ENCODE results near the gene DCHS2. TPM values are rescaled to one million over a fixed set of nuclear protein-coding genes. Genes with fewer than 3 reads are reported as not detected.
A peak's percentile ranks its signal among the peaks of the same experiment; 100 is the strongest.

DCHS2 gene
- total and polyA plus RNA-seq, 8 donors: 0.12 to 3.5 (median 1.5) TPM

- intact Hi-C loops (cut with DNase I): no loop called here
- no peak for TF ChIP-seq CTCF (IDR thresholded peaks at IDR 0.05)
- DNase-seq (no peak), ATAC-seq (no peak)
- peaks cover 0 to 11% of the 10 kb centered on the region in 2 donors for H3K27me3 ChIP-seq
- no peaks in the 10 kb centered on the region for H3K9me3 ChIP-seq
- no peaks in the 10 kb centered on the region for H3K36me3 ChIP-seq
- no peak overlapping the region for H3K27ac ChIP-seq
- H3K4me3 ChIP-seq: no peak overlapping the region
- H3K4me1 ChIP-seq: no peaks in the 10 kb centered on the region
These were observed 69.4 kb downstream of the DCHS2 start for GRCh38 chr4:154422152-154422551.

- no peak for TF ChIP-seq CTCF (IDR thresholded peaks at IDR 0.05)
- no peak overlapping the region for H3K27ac ChIP-seq
- intact Hi-C loops (cut with DNase I): no loop called here
These were observed 70.0 kb downstream of the DCHS2 start for GRCh38 chr4:154421618-154422017.

GRCh38 chr4:154417373-154417673 is 74.3 kb downstream of the DCHS2 start:
- no peak for ATAC-seq
- Histone ChIP-seq H3K27me3 (peaks cover 0 to 27% of the 10 kb centered on the region in 2 donors), H3K4me3 (no peak overlapping the region), H3K27ac (no peak overlapping the region), H3K9me3 (no peaks in the 10 kb centered on the region), H3K36me3 (no peaks in the 10 kb centered on the region), H3K4me1 (peaks cover 0 to 6% of the 10 kb centered on the region in 2 donors)
- no peak for TF ChIP-seq CTCF (IDR thresholded peaks at IDR 0.05)
- intact Hi-C loops (cut with DNase I): no loop called here
- no peak for DNase-seq

More at GRCh38 chr4:154421618-154422017, 70.0 kb downstream of the DCHS2 start:
- H3K9me3 ChIP-seq: no peaks in the 10 kb centered on the region
- no peak for ATAC-seq
- peaks cover 0 to 12% of the 10 kb centered on the region in 2 donors for H3K27me3 ChIP-seq
- H3K36me3 ChIP-seq: no peaks in the 10 kb centered on the region
- no peaks in the 10 kb centered on the region for H3K4me1 ChIP-seq
- H3K4me3 ChIP-seq: no peak overlapping the region
- DNase-seq: no peak

- Histone ChIP-seq H3K4me3 (peak overlapping the region in 1 of 2 donors; percentile 17), H3K9me3 (no peaks in the 10 kb centered on the region), H3K36me3 (no peaks in the 10 kb centered on the region), H3K27me3 (peaks cover 0 to 27% of the 10 kb centered on the region in 2 donors), H3K27ac (no peak overlapping the region), H3K4me1 (peaks cover 0 to 6% of the 10 kb centered on the region in 2 donors)
- DNase-seq (peak in 1 of 4 donors; percentile 39), ATAC-seq (peak; percentile 64)
- TF ChIP-seq CTCF (IDR thresholded peaks at IDR 0.05): no peak
- intact Hi-C loops (cut with DNase I): no loop called here
These were observed 75.4 kb downstream of the DCHS2 start for GRCh38 chr4:154416190-154416547.

- intact Hi-C loops (cut with DNase I): no loop called here
- peaks cover 0 to 27% of the 10 kb centered on the region in 2 donors for H3K27me3 ChIP-seq
- ATAC-seq: no peak
These were observed 76.3 kb downstream of the DCHS2 start for GRCh38 chr4:154415313-154415712.

More at GRCh38 chr4:154415313-154415712, 76.3 kb downstream of the DCHS2 start:
- TF ChIP-seq CTCF (IDR thresholded peaks at IDR 0.05): no peak
- Histone ChIP-seq H3K36me3 (no peaks in the 10 kb centered on the region), H3K4me1 (peaks cover 0 to 6% of the 10 kb centered on the region in 2 donors), H3K9me3 (no peaks in the 10 kb centered on the region), H3K27ac (no peak overlapping the region), H3K4me3 (no peak overlapping the region)
- no peak for DNase-seq

Measured in left lung (tissue), 10 donors.